ENCODE measurements around the gene ZNF200. TPM values are rescaled to one million over a fixed set of nuclear protein-coding genes. Genes with fewer than 3 reads are reported as not detected.

Gene ZNF200
- total RNA-seq, 1 donor from 2014 or later, result 15.1 TPM

GRCh38 chr16:3223913-3224515, 10.9 kb downstream of the ZNF200 start:
- ChIA-PET CTCF (no interaction called here), POLR2A (interaction anchor here (1.5 kb wide), 1 partner anchor 177 kb away, joined by 6 read pairs; the partner anchor contains the start of genes ZNF174 and ZSCAN32)
- no peaks in the 10 kb centered on the region for H3K27me3 Mint-ChIP-seq
- DNase-seq, result no peak
- H3K9me3 Mint-ChIP-seq, result peaks cover 34% of the 10 kb centered on the region
- no peak for ATAC-seq (ENCODE audit: low read depth)
- no peak for TF ChIP-seq CTCF (IDR thresholded peaks at IDR 0.05)
- peaks cover 69% of the 10 kb centered on the region for H3K36me3 Mint-ChIP-seq (ENCODE audit: low read depth)
- no peak overlapping the region for H3K27ac Mint-ChIP-seq
- intact Hi-C loops (cut with micrococcal nuclease), result no loop called here
- no peak overlapping the region for H3K4me3 Mint-ChIP-seq
- H3K4me1 Mint-ChIP-seq, result no peaks in the 10 kb centered on the region

- no peak overlapping the region for H3K4me3 Mint-ChIP-seq
- no peak overlapping the region for H3K27ac Mint-ChIP-seq
- peaks cover 7% of the 10 kb centered on the region for H3K4me1 Mint-ChIP-seq
- no peak for ATAC-seq (ENCODE audit: low read depth)
- DNase-seq, result no peak
- intact Hi-C loops (cut with micrococcal nuclease), result no loop called here
- ChIA-PET CTCF (no interaction called here), POLR2A (interaction anchor here (0.7 kb wide), 1 partner anchor 99 kb away, joined by 3 read pairs; no protein-coding TSS in a partner anchor)
- no peak for TF ChIP-seq CTCF (IDR thresholded peaks at IDR 0.05)
- H3K36me3 Mint-ChIP-seq (ENCODE audit: low read depth), result peaks cover 42% of the 10 kb centered on the region
- no peaks in the 10 kb centered on the region for H3K27me3 Mint-ChIP-seq
- peaks cover 30% of the 10 kb centered on the region for H3K9me3 Mint-ChIP-seq
Measured at GRCh38 chr16:3220839-3221238, 14.1 kb downstream of the ZNF200 start.

- ATAC-seq (ENCODE audit: low read depth) (no peak), DNase-seq (no peak)
- intact Hi-C loops (cut with micrococcal nuclease), result no loop called here
- Mint-ChIP-seq H3K36me3 (ENCODE audit: low read depth) (peaks cover 3% of the 10 kb centered on the region), H3K4me1 (peaks cover 23% of the 10 kb centered on the region), H3K9me3 (peaks cover 5% of the 10 kb centered on the region), H3K4me3 (no peak overlapping the region), H3K27me3 (no peaks in the 10 kb centered on the region), H3K27ac (no peak overlapping the region)
- TF ChIP-seq CTCF (IDR thresholded peaks at IDR 0.05), result no peak
- POLR2A ChIA-PET, result no interaction called here
- CTCF ChIA-PET, result no interaction called here
Measured at GRCh38 chr16:3216263-3216640, 18.7 kb downstream of the ZNF200 start.

- intact Hi-C loops (cut with micrococcal nuclease), result no loop called here
- H3K4me1 Mint-ChIP-seq, result peaks cover 23% of the 10 kb centered on the region
- peaks cover 4% of the 10 kb centered on the region for H3K9me3 Mint-ChIP-seq
- no peaks in the 10 kb centered on the region for H3K27me3 Mint-ChIP-seq
- ChIA-PET POLR2A (no interaction called here), CTCF (no interaction called here)
- H3K4me3 Mint-ChIP-seq, result peak overlapping the region; percentile 6
- no peak overlapping the region for H3K27ac Mint-ChIP-seq
- no peak for TF ChIP-seq CTCF (IDR thresholded peaks at IDR 0.05)
- no peak for ATAC-seq (ENCODE audit: low read depth)
- no peaks in the 10 kb centered on the region for H3K36me3 Mint-ChIP-seq (ENCODE audit: low read depth)
- DNase-seq, result no peak
Measured at GRCh38 chr16:3215601-3216262, 19.2 kb downstream of the ZNF200 start.

- POLR2A ChIA-PET, result no interaction called here
- no peaks in the 10 kb centered on the region for H3K27me3 Mint-ChIP-seq
- TF ChIP-seq CTCF (IDR thresholded peaks at IDR 0.05), result no peak
Measured at GRCh38 chr16:3214904-3215600, 19.9 kb downstream of the ZNF200 start.

More at GRCh38 chr16:3214904-3215600, 19.9 kb downstream of the ZNF200 start:
- CTCF ChIA-PET, result no interaction called here
- no peak overlapping the region for H3K27ac Mint-ChIP-seq
- H3K36me3 Mint-ChIP-seq (ENCODE audit: low read depth), result no peaks in the 10 kb centered on the region
- DNase-seq, result no peak
- H3K9me3 Mint-ChIP-seq, result peaks cover 4% of the 10 kb centered on the region
- intact Hi-C loops (cut with micrococcal nuclease), result no loop called here
- peaks cover 23% of the 10 kb centered on the region for H3K4me1 Mint-ChIP-seq
- no peak for ATAC-seq (ENCODE audit: low read depth)
- peak overlapping the region; percentile 6 for H3K4me3 Mint-ChIP-seq

All from activated B cell treated with CpG ODN at 0.5 μM for 24 hours (primary cell).